ENCODE results near the gene PIP5KL1.

PIP5KL1 gene

DNA sequence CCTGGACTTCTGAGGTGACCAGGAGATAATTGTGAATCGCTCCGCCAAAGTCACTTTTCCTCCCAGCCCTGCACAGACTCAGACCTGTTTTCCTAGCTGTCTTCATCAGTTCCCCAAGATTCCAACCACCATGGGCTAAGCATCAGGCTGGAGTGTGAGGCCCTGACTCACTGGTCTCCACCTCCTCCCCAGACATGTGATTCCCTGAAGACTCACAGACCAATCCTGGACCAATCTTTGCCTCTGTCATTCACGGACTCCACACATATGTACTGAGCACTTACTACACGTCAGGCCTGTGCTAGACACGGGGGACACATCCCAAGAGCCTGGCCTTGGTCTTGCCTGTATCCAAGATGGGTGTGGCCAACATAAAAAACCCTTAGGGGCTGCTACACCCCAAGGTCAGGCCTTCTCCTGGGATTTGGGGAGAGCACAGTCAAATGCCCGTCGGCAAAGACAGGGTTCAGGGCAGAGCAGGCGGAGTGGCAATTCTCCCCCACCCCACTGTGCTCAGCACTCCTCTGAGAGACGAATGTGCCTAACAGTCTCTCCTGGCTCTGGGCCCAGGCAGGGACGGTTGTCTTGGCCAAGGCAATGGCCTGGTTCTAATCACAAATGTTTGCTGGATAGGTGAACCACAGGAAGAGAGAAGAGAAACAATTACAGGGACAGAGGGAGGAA is 38.3 kb upstream of the PIP5KL1 start:
- no peak for DNase-seq (ENCODE audit: low read depth in 4 of 4, low spot score in 1 of 4)

DNA sequence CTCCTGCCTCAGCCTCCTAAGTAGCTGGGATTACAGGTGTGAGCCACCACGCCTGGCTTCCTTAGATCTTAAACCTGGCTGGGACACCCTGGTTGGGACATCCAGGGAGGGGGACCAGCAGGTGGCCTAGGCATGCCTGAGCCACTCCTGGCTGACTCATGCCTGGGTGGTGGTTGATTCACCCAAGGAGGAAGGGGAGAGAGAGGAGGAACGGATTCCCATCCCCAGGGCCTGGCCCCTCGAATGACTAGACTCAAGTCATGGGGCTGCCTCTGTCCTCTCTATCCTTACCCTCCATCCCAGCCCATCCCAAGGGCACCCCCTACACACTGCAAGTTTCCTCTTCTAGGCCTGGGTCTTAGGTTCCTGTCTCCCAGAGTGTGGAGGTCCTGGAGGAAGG is 37.5 kb upstream of the PIP5KL1 start:
- DNase-seq (ENCODE audit: low read depth in 4 of 4, low spot score in 1 of 4) = no peak

DNA sequence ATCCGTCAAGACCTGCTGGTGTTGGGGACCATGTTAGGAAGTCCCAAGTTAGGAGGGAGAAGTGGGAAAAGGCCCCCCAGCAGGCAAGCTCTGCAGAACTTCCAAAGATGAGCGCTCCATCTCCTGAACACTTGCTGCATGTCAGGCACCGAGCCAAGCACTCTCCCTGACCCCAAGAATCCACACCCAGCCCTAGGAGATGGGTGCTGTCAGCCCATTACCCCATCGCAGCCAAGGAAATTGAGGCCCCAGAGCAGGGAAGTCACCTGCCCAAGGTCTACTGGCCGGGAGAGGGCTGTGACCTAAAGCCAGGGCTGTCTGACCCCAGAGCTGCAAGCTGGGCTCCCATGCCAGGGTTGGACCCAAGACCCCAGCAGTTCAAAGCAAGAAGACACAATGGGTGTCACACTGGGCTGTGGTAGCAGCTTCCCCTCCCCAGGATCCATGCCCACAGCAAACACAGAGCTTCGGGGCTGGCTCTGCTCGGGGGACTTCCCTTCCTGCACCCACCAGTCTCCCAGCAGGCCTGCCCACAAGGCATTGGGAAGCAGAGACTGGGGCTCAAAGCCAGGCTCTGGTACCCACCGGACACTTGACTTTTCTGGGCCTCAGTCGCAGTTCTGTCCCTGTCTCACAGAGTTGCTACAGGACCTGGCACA is 36.7 kb upstream of the PIP5KL1 start:
- DNase-seq (ENCODE audit: low read depth in 4 of 4, low spot score in 1 of 4) = no peak

DNA sequence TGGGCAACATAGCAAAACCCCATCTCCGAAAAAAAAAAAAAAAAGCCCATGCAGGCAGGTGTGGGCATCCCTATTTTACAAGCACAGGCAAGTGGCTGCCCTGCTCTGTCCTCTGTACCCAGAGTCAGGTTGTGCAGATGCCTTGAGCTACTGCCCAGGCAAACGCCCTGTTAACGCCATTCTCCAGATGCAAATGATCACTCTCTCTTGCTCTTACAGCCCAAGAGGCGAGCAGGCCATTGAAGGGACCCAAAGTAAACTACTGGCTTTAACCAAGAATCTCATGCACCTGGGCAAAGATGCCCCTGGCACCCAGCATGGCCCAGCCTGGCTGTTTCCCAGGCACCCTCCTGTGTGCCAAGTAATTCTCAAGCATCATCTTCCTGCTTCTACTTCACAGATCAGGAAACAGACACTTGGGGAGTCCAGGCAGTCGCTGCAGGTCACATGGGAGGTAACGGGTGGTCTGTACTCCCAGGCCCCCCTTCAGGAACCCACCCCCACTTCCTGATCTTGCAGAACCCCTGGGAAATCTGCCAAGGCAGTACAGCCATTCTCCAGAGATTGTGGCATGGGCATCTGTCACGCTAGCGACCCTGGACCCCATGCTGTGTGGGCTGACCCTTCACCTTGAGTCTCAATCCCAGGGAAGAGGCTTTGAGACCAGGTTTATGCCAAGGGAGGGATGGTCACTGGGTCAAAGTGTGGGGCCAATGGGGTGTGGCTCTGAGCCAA is 36.0 kb upstream of the PIP5KL1 start:
- no peak for DNase-seq (ENCODE audit: low read depth in 4 of 4, low spot score in 1 of 4)

DNA sequence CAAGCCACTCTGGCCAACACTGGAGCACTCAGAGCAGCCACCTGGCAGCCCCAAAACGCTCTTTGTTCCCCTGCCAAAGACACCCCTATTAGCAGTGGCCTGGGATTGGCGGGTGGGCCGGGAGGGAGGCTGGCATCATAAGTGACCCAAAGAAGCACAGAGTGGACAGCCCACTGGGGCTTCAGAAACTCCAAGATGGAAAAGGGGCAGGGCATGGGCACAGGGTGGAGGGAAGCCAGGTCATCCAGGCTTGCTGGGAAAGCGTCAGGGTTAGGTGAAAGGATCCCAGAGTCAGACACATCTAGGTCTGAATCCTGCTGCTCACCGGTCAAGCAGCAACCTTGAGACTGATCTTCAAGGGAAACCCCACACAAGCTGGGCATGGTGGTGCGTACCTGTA is 35.4 kb upstream of the PIP5KL1 start:
- DNase-seq (ENCODE audit: low read depth in 4 of 4, low spot score in 1 of 4) = no peak

DNA sequence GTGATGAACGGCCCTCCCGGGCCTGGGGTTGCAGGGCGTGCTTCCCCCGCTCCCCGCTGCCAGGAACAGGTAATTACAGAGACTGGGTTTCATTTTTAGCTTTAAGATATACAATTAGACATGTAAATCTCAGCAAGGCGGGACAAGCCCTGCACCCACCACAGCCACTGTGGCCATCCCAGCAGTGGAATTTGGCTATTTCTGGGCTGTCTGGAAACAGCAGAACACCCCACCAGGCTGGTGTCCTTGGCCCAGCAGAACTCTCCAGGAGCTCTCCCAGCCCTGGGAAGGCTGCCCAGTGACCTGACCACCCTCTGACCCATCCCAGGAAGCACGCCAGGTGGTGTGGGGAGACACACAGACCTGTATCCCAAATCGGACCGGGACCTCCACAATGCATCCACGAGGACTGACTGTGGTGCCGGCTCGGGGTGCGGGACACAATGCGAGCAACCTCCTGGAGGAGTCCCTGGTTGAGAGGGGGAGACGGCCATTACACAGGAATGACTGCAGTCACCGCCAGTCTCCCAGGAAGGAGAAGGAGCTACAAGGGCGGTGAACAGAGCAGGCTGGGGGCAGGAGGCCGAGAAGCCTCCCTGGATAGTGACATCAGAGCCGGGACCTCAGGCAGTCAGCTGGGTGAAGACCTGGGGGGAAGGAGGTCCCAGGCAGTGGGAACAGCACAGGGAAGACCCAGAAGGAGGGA is 32.9 kb upstream of the PIP5KL1 start:
- DNase-seq (ENCODE audit: low read depth in 4 of 4, low spot score in 1 of 4) = no peak

DNA sequence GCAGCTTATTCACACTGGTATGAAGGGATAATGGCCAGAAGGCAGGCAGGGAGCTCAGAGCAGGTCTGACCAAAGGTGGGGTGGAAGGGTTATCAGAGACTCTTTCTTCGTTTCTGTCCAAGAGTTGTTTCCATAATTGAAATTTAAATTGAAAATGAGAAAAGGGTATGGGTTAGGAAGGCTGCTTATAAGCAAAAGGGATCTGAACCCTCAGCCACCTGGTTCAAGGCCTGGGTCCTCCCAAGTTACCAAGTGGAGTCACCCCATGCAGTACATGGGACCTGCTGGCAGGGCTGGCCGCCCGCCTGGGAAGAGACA is 32.4 kb upstream of the PIP5KL1 start:
- DNase-seq (ENCODE audit: low read depth in 4 of 4, low spot score in 1 of 4) = no peak

DNA sequence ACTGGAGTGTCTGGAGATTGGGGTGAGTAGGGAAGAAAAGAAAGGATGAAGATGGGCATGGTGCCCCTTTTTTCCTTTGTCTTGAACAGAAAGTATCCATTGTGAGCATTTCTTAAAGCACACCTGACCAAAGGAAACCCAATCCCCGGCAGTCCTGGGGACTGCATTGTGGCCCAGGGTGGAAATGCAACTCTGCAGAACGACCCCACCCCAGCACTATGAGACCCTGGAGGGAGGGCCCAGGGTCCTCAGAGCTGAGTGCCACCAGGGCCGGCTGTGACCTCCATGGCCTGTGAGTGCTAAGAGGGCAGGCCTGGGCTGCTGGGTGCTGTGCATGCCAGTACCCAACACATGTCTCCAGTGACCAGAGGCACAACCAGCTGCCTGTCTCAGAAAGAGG is 31.7 kb upstream of the PIP5KL1 start:
- DNase-seq (ENCODE audit: low read depth in 4 of 4, low spot score in 1 of 4) = no peak

DNA sequence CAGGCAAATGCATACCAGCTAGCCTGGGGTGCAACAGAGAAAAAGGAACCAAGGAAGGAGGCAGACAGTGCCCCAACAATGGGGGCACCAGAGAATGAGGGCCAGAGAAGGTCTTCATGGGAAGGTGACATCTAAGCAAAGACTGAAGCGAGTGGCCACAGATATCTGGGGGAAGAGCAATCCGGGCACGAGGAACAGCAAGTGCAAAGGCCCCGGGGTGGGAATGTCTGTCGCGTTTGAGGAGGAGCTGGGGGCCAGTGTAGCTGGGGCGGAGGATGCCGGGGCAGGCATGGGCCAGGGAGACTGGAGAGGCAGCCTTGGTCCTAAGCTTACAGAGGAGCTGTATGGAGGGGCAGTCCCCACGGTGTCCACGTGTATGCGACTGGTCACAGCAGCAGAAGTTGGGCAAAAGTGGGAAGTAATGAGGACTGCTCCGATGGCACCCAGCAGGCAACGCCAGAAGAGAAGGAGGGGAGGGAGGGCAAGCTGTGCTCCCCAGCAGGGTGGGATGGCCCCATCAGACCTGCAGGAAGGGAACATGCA is 31.1 kb upstream of the PIP5KL1 start:
- DNase-seq (ENCODE audit: low read depth in 4 of 4, low spot score in 1 of 4) = no peak

DNA sequence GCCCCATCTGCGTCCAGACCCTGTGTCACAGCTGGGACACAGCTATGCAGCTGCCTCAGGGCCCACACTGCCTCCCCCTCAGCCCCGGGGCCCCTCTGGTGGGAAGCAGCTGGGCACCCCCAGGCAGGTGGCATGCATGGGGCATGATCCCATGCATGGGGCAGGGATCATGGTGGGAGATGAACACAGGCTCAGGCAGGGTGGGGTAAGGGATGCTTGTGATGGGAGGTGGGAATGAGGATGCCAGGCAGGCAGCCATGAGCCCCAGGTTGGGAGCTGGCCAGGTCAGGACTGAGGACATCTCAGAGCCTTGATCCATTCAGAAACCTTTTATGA is 30.5 kb upstream of the PIP5KL1 start:
- DNase-seq (ENCODE audit: low read depth in 4 of 4, low spot score in 1 of 4) = no peak

DNA sequence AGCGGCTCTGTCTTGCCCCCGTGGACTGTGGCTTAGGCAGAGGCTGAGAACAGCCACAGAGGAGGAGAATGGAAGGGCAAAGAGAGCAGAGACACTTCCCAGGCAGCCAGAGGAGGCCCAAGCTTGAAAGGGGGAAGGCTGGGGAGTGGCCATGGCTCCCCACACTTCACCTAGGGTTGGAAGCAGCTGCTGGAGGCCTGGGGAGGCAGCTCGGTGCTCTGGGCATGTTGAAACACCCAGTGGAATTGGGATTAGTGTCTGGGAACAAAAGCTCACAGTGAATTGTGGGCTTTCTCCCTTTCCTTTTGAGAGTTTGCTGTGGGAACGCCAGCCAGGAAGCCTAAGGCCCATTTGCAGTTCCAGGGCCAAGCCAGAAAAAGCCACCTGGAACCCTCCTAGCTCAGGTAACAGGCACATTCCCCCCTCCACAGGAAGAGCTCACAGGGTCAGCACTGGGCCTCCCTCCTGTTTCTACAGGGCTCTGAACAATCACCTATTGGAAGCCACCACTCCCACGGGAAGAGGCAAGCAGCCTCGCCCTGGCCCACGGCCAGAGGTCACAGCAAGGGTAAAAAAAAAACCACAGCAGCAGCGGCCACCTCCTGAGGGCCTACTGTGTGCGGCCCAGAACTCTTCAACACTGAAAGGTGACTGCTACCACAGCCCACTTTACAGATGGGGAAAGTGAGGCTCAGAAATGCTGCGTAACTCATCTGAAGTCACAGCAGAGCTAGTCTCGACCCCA is 30.0 kb upstream of the PIP5KL1 start:
- DNase-seq (ENCODE audit: low read depth in 4 of 4, low spot score in 1 of 4) = no peak

DNA sequence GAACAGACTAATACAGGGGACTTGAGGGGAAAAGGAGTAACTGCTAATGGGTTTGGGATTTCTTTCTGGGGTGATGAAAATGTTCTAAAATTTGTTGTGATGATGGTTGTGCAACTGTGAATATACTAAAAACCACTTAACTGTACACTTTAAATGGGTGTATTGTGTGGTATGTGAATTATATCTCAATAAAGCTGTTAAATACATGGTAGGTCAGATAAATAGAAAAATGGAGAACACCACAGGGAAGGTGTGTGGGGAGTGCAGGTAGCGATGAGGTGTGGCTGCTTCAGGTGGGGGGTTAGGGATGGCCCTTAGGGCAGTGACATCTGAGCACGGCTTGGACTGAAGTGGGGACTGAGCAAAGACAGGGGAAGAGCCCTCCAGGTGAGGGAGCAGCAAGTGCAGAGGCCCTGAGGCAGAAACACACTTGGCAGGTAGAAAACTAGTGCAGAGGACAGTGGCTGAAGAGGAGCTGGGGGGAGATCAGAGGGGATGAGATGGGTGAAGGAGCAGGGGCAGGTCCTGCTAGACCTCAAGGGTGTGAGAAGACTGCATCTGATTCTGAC is 29.3 kb upstream of the PIP5KL1 start:
- no peak for DNase-seq (ENCODE audit: low read depth in 4 of 4, low spot score in 1 of 4)

DNA sequence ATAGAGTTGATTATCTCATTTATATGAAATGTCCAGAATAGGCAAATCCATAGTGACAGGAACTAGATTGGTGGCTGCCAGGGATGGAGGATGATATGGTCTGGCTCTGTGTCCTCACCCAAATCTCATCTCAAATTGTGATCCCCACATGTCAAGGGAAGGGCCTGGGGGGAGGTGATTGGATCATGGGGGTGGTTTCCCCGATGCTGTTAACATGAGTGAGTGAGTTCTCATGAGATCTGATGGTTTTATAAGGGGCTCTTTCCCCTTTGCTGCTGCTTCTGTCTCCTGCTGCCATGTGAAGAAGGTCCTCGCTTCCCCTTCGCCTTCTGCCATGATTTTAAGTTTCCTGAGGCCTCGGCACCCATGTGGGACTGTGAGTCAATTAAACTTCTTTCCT is 28.8 kb upstream of the PIP5KL1 start:
- DNase-seq (ENCODE audit: low read depth in 4 of 4, low spot score in 1 of 4) = no peak

DNA sequence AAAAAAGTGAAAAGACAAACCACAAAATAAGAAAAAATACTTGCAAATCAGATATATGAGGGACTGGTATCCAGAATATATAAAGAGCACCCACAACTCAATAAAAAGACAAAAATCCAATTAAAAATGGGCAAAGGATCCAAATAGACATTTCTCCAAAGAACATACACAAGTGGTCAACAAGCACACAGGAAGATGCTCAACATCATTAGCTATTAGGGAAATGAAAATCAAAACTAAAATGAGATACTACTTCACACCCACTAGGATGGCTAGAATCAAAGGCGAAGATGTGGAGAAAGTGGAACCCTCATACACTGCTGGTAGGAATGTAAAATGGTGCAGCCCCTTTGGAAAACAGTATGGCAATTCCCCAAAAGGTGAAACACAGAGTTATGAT is 28.2 kb upstream of the PIP5KL1 start:
- no peak for DNase-seq (ENCODE audit: low read depth in 4 of 4, low spot score in 1 of 4)

DNA sequence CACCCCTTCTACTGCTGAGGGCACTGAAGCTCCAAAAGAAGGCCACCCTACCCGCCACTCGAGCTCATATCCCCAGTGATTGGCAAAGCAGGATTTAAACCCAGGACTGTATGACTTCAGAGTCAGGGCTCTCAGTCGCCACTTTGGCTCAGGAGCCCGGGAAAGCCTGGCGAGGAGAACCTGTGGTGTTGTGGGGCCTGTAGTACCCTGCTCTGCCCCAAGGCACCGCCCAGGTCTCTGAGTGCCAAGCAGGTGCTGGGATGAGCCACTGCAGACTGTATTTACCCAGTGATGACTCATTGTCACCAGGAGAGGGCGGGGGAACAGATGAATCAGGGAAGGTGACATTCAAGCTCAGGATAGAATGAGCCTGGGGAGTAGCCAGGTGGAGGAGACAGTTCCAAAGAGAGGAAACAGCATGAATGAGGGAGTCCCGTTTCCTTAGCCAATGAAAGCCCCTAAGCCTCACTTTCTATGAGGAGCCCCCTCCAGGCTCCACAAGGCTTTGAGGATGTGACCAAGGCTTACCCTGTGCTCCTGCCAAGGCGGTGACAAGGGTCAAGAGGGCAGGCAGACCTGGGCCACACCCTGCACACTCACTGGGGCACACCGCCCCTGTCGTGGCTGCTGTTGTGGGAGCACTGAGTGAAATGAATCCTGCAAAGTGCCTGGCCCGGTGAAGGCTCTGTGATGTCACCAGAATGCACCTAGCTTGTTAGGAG is 24.9 kb upstream of the PIP5KL1 start:
- peak; percentile 53 to 81 (median 62) for DNase-seq (ENCODE audit: low read depth in 4 of 4, low spot score in 1 of 4)

DNA sequence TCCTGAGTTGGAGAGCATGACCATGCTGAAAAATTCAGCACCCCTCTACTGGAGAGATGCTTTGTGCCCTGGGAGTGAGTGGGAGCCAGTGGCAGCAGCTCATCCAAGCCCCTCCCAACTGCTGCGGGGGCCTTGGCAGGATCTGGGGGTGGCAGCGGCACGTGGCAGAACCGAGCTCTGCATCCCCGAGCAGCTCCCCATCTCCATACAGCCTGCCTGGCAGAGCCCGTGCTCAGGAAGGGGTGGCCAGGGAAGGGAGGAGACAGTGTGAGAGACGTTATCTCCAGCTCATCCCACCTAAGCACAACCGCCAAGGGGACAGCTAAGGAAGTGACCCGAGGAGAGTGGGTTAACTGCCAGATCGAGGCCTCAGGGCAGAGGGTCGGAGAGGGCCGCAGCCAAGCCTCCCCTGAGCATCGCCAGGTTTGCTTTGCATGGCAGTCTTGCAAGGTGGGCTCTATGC is 24.3 kb upstream of the PIP5KL1 start:
- DNase-seq (ENCODE audit: low read depth in 4 of 4, low spot score in 1 of 4) = no peak

DNA sequence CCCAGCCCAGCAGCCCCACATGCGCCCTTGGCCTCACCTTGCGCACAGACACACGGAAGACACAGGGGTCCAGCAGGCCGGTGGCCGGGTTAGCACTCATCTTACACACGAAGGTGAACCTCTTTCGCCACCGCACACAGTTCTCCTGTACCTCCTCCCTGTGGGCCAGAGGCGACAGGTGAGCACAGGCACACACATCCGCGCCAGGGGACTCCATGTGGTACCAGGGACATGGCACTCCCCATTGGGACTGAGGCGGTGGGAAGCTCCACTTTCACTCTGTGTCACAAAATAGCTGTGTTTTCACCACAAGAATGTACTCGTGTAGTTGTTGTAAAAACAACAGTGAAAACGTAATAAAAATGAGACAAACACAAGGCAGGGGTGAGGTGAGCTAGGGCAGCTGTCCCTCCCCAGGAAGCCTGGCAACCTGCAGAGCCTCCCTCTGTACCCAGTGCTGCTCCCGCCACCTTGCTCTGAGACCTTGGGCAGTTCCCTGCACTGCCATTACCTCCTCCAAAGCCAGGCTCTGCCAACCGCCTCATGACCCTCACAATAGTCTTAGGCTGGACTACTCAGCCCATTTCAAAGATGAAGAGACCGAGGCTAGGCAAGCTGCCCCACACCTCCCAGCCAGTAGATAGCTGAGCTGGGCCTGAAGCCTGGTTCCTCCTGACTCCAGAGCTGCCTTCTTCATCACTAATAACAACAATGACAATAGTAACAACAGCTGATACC is 23.4 kb upstream of the PIP5KL1 start:
- DNase-seq (ENCODE audit: low read depth in 4 of 4, low spot score in 1 of 4) = no peak

DNA sequence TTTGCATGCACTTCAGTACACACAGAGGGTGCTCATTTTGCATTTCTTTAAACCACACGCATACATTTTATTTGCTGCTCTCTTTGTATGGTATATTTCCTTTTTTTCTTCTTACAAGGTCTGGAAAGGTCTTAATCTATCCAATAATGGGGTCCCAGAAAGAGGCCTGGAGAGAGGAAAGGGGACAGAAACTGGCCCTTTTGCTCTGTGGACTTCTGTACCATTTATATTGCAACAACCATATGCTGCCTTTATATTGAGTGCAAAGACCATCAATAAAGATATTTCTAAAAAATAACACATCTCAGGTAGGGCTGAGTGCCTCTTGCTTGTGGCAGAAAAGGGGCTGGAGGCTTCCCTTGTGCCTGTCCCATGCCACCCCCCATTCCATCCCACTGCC is 22.6 kb upstream of the PIP5KL1 start:
- no peak for DNase-seq (ENCODE audit: low read depth in 4 of 4, low spot score in 1 of 4)

DNA sequence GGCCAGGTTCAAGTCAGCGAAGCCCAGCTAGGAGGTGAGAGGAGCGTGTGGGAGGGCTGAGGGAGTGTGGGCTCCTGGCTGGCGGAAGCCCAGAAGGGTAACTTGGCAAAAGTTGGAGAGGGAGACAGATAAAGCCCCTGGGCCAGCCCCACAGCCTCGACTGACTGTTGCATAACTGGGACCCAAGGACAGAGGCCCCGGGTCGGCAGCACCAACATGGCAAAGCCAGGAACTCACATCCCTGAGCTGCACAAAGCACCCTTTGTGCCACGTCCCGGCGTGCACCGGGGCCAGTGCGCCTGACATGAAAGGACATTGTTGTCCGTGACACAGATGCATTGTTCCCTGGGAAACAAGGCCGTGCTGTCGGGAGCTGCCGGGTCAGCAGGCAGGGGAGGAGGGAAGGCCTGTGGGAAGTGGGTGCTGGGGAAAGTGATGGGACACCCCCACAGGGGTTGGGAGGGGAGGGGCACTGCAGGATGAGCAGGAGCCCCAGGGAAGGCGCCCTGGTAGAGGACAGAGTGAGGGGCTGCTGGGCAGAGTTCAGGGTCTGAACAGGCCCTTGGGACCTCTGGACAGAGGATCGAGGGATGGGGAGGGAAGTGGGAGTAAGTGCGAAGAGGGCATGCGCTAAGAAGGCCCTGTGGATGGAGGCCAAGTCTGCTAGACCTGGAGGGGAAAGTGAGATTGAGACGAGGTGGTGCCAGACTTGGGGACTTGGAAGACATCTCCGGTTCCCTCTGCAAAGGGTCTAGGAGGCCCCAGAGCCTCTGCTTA is 20.1 kb upstream of the PIP5KL1 start:
- no peak for DNase-seq (ENCODE audit: low read depth in 4 of 4, low spot score in 1 of 4)

All from stimulated activated CD4-positive, alpha-beta T cell treated with anti-CD3 and anti-CD28 coated beads, Interleukin-1b, Interleukin-23, amount 100 ng/mL, for 24 hours (primary cell).